ENCODE results near the gene LPCAT2. TPM values are rescaled to one million over a fixed set of nuclear protein-coding genes. Genes with fewer than 3 reads are reported as not detected.
"Not testable (repeated sequence)": the region's sequence is repeated elsewhere in the genome, so short reads cannot be mapped to it uniquely, and the experiment has no call there.

LPCAT2 gene
- total and polyA plus RNA-seq, 2 of the 13 experiments (the other 11 are each of a cell fraction or from before 2014, with no cell fraction given) = 9.9 to 17.6 TPM

DNA sequence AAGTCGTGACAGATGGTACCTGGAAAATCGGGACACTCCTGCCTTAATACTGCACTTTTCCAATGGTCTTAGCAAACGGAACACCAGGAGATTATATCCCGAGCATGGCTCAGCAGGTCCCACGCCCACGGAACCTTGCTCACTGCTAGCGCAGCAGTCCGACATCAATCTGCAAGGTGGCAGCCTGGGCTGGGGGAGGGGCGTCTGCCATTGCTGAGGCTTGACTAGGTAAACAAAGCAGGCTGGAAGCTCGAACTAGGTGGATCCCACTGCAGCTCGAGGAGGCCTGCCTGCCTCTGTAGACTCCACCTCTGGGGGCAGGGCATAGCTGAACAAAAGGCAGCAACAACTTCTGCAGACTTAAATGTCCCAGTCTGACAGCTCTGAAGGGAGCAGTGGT is 106.8 kb downstream of the LPCAT2 start:
- H3K9me3 ChIP-seq (ENCODE audit: low read length); POLR2A ChIA-PET; H3K9ac ChIP-seq (ENCODE audit: insufficient read depth, low read depth, low read length); H3K4me3 ChIP-seq (replicated peaks in 1 of 3; ENCODE audit: insufficient read depth in 1 of 3, low read depth in 2 of 3, low read length in 3 of 3); H3K79me2 ChIP-seq (ENCODE audit: insufficient read depth, low read length); BruUV-seq (replicated peaks); H3K4me1 ChIP-seq (ENCODE audit: insufficient read depth, low read length); H4K20me1 ChIP-seq (ENCODE audit: insufficient read depth, low read length); H3K4me2 ChIP-seq (ENCODE audit: low read depth, low read length); FAIRE-seq; H3K27me3 ChIP-seq (ENCODE audit: control insufficient read depth in 1 of 2, insufficient read depth in 2 of 2, low read length in 2 of 2); H3K27ac ChIP-seq (ENCODE audit: extremely low read length, insufficient read depth, low read length); DNase-seq (ENCODE audit: low spot score); H2AFZ ChIP-seq (ENCODE audit: low read length); ATAC-seq; CTCF ChIA-PET (ENCODE audit: low intra/inter-chr PET ratio, low total read pairs); in situ Hi-C loops (cut with HindIII; ENCODE audit: extremely low pct_ligation_motif_present, low pct_unique_long_range_greater_than_20kb); intact Hi-C loops (cut with micrococcal nuclease; ENCODE audit: unreplicated experiment); H3K36me3 ChIP-seq (replicated peaks in 1 of 2; ENCODE audit: control insufficient read depth in 1 of 2, insufficient read depth in 2 of 2, low read length in 2 of 2): not testable (repeated sequence)
- WGBS (ENCODE audit: low lambda C conversion rate) = 50% methylated on average over 10 of the region's 11 CpGs
- TF ChIP-seq, protein P1, sequence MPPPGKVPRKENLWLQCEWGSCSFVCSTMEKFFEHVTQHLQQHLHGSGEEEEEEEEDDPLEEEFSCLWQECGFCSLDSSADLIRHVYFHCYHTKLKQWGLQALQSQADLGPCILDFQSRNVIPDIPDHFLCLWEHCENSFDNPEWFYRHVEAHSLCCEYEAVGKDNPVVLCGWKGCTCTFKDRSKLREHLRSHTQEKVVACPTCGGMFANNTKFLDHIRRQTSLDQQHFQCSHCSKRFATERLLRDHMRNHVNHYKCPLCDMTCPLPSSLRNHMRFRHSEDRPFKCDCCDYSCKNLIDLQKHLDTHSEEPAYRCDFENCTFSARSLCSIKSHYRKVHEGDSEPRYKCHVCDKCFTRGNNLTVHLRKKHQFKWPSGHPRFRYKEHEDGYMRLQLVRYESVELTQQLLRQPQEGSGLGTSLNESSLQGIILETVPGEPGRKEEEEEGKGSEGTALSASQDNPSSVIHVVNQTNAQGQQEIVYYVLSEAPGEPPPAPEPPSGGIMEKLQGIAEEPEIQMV (CRISPR knock-in tag; IDR thresholded peaks at IDR 0.05; ENCODE audit: low read depth) = 0 out of 2 replicates have a peak, but pooled peaks have one; percentile 26
- TF ChIP-seq, protein P2, sequence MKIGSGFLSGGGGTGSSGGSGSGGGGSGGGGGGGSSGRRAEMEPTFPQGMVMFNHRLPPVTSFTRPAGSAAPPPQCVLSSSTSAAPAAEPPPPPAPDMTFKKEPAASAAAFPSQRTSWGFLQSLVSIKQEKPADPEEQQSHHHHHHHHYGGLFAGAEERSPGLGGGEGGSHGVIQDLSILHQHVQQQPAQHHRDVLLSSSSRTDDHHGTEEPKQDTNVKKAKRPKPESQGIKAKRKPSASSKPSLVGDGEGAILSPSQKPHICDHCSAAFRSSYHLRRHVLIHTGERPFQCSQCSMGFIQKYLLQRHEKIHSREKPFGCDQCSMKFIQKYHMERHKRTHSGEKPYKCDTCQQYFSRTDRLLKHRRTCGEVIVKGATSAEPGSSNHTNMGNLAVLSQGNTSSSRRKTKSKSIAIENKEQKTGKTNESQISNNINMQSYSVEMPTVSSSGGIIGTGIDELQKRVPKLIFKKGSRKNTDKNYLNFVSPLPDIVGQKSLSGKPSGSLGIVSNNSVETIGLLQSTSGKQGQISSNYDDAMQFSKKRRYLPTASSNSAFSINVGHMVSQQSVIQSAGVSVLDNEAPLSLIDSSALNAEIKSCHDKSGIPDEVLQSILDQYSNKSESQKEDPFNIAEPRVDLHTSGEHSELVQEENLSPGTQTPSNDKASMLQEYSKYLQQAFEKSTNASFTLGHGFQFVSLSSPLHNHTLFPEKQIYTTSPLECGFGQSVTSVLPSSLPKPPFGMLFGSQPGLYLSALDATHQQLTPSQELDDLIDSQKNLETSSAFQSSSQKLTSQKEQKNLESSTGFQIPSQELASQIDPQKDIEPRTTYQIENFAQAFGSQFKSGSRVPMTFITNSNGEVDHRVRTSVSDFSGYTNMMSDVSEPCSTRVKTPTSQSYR (CRISPR knock-in tag; IDR thresholded peaks at IDR 0.05; ENCODE audit: borderline replicate concordance) = 0 out of 2 replicates have a peak, but pooled peaks have one; percentile 57

DNA sequence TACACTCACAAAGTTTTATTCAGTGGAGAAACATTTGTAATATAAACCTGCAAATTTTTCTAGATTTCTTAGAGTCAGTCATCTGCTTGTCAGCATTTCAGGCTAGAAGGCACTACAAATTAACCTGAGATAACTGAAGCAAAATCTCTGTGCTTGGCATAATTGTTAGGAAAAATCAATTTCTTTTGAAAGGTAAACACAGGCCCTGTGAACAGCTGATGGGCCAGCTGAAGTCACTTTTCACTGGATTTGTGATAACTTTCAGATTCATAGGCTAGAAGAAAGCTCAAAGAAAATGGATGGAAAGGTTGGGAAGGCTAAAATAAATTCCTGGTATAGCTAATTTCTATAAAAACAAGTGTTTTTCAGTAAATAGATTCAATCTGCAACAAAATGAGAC is 112.9 kb downstream of the LPCAT2 start:
- peak overlapping the region; percentile 7 for H2AFZ ChIP-seq (ENCODE audit: low read length)
- no peak overlapping the region for H3K9ac ChIP-seq (ENCODE audit: insufficient read depth, low read depth, low read length)
- H3K9me3 ChIP-seq (ENCODE audit: low read length) = no peaks in the 10 kb centered on the region
- H3K27me3 ChIP-seq (ENCODE audit: control insufficient read depth in 1 of 2, insufficient read depth in 2 of 2, low read length in 2 of 2) = no peaks in the 10 kb centered on the region
- no peaks in the 10 kb centered on the region for H3K36me3 ChIP-seq (replicated peaks in 1 of 2; ENCODE audit: control insufficient read depth in 1 of 2, insufficient read depth in 2 of 2, low read length in 2 of 2)
- in situ Hi-C loops (cut with HindIII; ENCODE audit: extremely low pct_ligation_motif_present, low pct_unique_long_range_greater_than_20kb) = no loop called here
- no peaks in the 10 kb centered on the region for H3K79me2 ChIP-seq (ENCODE audit: insufficient read depth, low read length)
- FAIRE-seq (peak; percentile 15), DNase-seq (ENCODE audit: low spot score) (no peak), ATAC-seq (no peak)
- no peak overlapping the region for H3K4me2 ChIP-seq (ENCODE audit: low read depth, low read length)
- H3K4me3 ChIP-seq (replicated peaks in 1 of 3; ENCODE audit: insufficient read depth in 1 of 3, low read depth in 2 of 3, low read length in 3 of 3) = no peak overlapping the region
- peaks cover 40% of the 10 kb centered on the region for H3K4me1 ChIP-seq (ENCODE audit: insufficient read depth, low read length)
- CTCF ChIA-PET (ENCODE audit: low intra/inter-chr PET ratio, low total read pairs) = interaction anchor here (2.7 kb wide), 1 partner anchor 157 kb away, joined by 9 read pairs; no protein-coding TSS in a partner anchor
- intact Hi-C loops (cut with micrococcal nuclease; ENCODE audit: unreplicated experiment) = loop anchor here (2.0 to 5.0 kb wide), 3 partner anchors 51 to 216 kb away; partner anchors contain the start of gene LPCAT2
- H3K27ac ChIP-seq (ENCODE audit: extremely low read length, insufficient read depth, low read length) = peak overlapping the region; percentile 79
- H4K20me1 ChIP-seq (ENCODE audit: insufficient read depth, low read length) = no peaks in the 10 kb centered on the region
- no TSS peak for BruUV-seq (replicated peaks)
- POLR2A ChIA-PET = interaction anchor here (0.9 to 2.6 kb wide), 5 partner anchors 15 to 119 kb away, joined by 3 to 56 read pairs (median 5); no protein-coding TSS in a partner anchor
- TF ChIP-seq, protein P3, sequence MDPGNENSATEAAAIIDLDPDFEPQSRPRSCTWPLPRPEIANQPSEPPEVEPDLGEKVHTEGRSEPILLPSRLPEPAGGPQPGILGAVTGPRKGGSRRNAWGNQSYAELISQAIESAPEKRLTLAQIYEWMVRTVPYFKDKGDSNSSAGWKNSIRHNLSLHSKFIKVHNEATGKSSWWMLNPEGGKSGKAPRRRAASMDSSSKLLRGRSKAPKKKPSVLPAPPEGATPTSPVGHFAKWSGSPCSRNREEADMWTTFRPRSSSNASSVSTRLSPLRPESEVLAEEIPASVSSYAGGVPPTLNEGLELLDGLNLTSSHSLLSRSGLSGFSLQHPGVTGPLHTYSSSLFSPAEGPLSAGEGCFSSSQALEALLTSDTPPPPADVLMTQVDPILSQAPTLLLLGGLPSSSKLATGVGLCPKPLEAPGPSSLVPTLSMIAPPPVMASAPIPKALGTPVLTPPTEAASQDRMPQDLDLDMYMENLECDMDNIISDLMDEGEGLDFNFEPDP (CRISPR knock-in tag; conservative IDR thresholded peaks at IDR 0.05) = no peak
- TF ChIP-seq ZKSCAN8 (CRISPR knock-in tag; IDR thresholded peaks at IDR 0.05; ENCODE audit: borderline replicate concordance) = 0 out of 2 replicates have a peak, but pooled peaks have one; percentile 25
- TF ChIP-seq HMG20A (CRISPR knock-in tag; IDR thresholded peaks at IDR 0.05; ENCODE audit: borderline replicate concordance) = peak; percentile 50; the same call in 1 of the 2 replicates
- TF ChIP-seq, protein P4, sequence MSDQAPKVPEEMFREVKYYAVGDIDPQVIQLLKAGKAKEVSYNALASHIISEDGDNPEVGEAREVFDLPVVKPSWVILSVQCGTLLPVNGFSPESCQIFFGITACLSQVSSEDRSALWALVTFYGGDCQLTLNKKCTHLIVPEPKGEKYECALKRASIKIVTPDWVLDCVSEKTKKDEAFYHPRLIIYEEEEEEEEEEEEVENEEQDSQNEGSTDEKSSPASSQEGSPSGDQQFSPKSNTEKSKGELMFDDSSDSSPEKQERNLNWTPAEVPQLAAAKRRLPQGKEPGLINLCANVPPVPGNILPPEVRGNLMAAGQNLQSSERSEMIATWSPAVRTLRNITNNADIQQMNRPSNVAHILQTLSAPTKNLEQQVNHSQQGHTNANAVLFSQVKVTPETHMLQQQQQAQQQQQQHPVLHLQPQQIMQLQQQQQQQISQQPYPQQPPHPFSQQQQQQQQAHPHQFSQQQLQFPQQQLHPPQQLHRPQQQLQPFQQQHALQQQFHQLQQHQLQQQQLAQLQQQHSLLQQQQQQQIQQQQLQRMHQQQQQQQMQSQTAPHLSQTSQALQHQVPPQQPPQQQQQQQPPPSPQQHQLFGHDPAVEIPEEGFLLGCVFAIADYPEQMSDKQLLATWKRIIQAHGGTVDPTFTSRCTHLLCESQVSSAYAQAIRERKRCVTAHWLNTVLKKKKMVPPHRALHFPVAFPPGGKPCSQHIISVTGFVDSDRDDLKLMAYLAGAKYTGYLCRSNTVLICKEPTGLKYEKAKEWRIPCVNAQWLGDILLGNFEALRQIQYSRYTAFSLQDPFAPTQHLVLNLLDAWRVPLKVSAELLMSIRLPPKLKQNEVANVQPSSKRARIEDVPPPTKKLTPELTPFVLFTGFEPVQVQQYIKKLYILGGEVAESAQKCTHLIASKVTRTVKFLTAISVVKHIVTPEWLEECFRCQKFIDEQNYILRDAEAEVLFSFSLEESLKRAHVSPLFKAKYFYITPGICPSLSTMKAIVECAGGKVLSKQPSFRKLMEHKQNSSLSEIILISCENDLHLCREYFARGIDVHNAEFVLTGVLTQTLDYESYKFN (CRISPR knock-in tag; conservative IDR thresholded peaks at IDR 0.05) = 0 out of 2 replicates have a peak, but pooled peaks have one; percentile 41
- peak; percentile 84 for TF ChIP-seq RARA (CRISPR knock-in tag; IDR thresholded peaks at IDR 0.05)

Measured in HepG2 (cell line).